HEK293 (cell line): ENCODE measurements around the gene FLYWCH1.

ENCODE experiments used
- HOXD13 ChIP-seq: sonication (generic); formaldehyde crosslinking; IDR thresholded peaks from 2 replicates; pipeline ENCODE4 v1.8.0; 2022; ENCODE audit warnings: missing genetic modification reagents, borderline replicate concordance
- KLF7 ChIP-seq: fragments of 450-650 bp; formaldehyde crosslinking; IDR thresholded peaks from 2 replicates; pipeline ENCODE4 v1.5.1; 2016; ENCODE audit warnings: missing biosample characterization, missing genetic modification characterization, borderline replicate concordance
- PRDM1 ChIP-seq: fragments of 450-650 bp; formaldehyde crosslinking; IDR thresholded peaks from 2 replicates; pipeline ENCODE4; 2016; ENCODE audit warnings: missing biosample characterization, missing genetic modification characterization
- RBAK ChIP-seq: fragments of 450-650 bp; formaldehyde crosslinking; IDR thresholded peaks from 2 replicates; pipeline ENCODE4 v1.5.1; 2016; ENCODE audit warnings: missing biosample characterization, missing genetic modification characterization
- WT1 ChIP-seq: fragments of 450-650 bp; formaldehyde crosslinking; IDR thresholded peaks from 2 replicates; pipeline ENCODE4 v1.5.1; 2016; ENCODE audit warnings: missing biosample characterization, missing genetic modification characterization
- YY2 ChIP-seq: fragments of 450-650 bp; formaldehyde crosslinking; IDR thresholded peaks from 2 replicates; pipeline ENCODE4 v1.5.1; 2016; ENCODE audit warnings: missing biosample characterization, missing genetic modification characterization
- ZBTB20 ChIP-seq: fragments of 450-650 bp; formaldehyde crosslinking; IDR thresholded peaks from 2 replicates; pipeline ENCODE4 v1.5.1; 2016; ENCODE audit warnings: missing biosample characterization, missing genetic modification characterization
- ZFHX2 ChIP-seq: fragments of 450-650 bp; formaldehyde crosslinking; conservative IDR thresholded peaks from 2 replicates; pipeline ENCODE4 v1.5.1; 2016; ENCODE audit warnings: missing biosample characterization, missing genetic modification characterization
- ZFP41 ChIP-seq: fragments of 450-650 bp; formaldehyde crosslinking; IDR thresholded peaks from 2 replicates; pipeline ENCODE4 v1.5.1; 2016; ENCODE audit warnings: missing biosample characterization, missing genetic modification characterization, borderline replicate concordance
- ZIC2 ChIP-seq: fragments of 450-650 bp; formaldehyde crosslinking; IDR thresholded peaks from 2 replicates; pipeline ENCODE4 v1.5.1; 2016; ENCODE audit warnings: missing biosample characterization, missing genetic modification characterization
- ZNF112 ChIP-seq: fragments of 450-650 bp; formaldehyde crosslinking; IDR thresholded peaks from 2 replicates; pipeline ENCODE4 v1.5.0; 2017; ENCODE audit warnings: missing biosample characterization, missing genetic modification characterization
- ZNF138 ChIP-seq: fragments of 450-650 bp; formaldehyde crosslinking; IDR thresholded peaks from 2 replicates; pipeline ENCODE4 v1.5.1; 2016; ENCODE audit warnings: missing biosample characterization, missing genetic modification characterization, borderline replicate concordance
- ZNF169 ChIP-seq: fragments of 450-650 bp; formaldehyde crosslinking; IDR thresholded peaks from 2 replicates; pipeline ENCODE4 v1.5.1; 2016; ENCODE audit warnings: missing biosample characterization, missing genetic modification characterization
- ZNF174 ChIP-seq: fragments of 450-650 bp; formaldehyde crosslinking; IDR thresholded peaks from 2 replicates; pipeline ENCODE4 v1.5.0; 2017; ENCODE audit warnings: missing biosample characterization, mild to moderate bottlenecking, missing genetic modification characterization
- ZNF239 ChIP-seq: fragments of 450-650 bp; formaldehyde crosslinking; IDR thresholded peaks from 2 replicates; pipeline ENCODE4 v1.5.1; 2016; ENCODE audit warnings: missing biosample characterization, missing genetic modification characterization
- ZNF292 ChIP-seq: fragments of 450-650 bp; formaldehyde crosslinking; IDR thresholded peaks from 2 replicates; pipeline ENCODE4 v1.5.1; 2016; ENCODE audit warnings: low read depth, missing biosample characterization, missing genetic modification characterization, borderline replicate concordance
- ZNF654 ChIP-seq: fragments of 450-650 bp; formaldehyde crosslinking; IDR thresholded peaks from 2 replicates; pipeline ENCODE4 v1.5.1; 2016; ENCODE audit warnings: low read depth, missing biosample characterization, missing genetic modification characterization
- ZNF791 ChIP-seq: fragments of 450-650 bp; formaldehyde crosslinking; IDR thresholded peaks from 2 replicates; pipeline ENCODE4 v1.5.1; 2016; ENCODE audit warnings: missing biosample characterization, missing genetic modification characterization
- TF ChIP-seq, protein P1 (sequence below): fragments of 450-650 bp; formaldehyde crosslinking; conservative IDR thresholded peaks from 2 replicates; pipeline ENCODE4 v1.5.1; 2016; ENCODE audit warnings: low read depth, missing biosample characterization, missing genetic modification characterization
- TF ChIP-seq, protein P2 (sequence below): fragments of 450-650 bp; formaldehyde crosslinking; IDR thresholded peaks from 2 replicates; pipeline ENCODE4 v1.5.1; 2016; ENCODE audit warnings: missing biosample characterization, missing genetic modification characterization, low read depth
- TF ChIP-seq, protein P3 (sequence below): fragments of 450-650 bp; formaldehyde crosslinking; IDR thresholded peaks from 2 replicates; pipeline ENCODE4 v1.5.1; 2017; ENCODE audit warnings: missing biosample characterization, missing genetic modification characterization
- TF ChIP-seq, protein P4 (sequence below): fragments of 450-650 bp; formaldehyde crosslinking; IDR thresholded peaks from 2 replicates; pipeline ENCODE4 v1.5.1; 2017; ENCODE audit warnings: missing biosample characterization, missing genetic modification characterization
- TF ChIP-seq, protein P5 (sequence below): fragments of 450-650 bp; formaldehyde crosslinking; IDR thresholded peaks from 2 replicates; pipeline ENCODE4 v1.5.1; 2016; ENCODE audit warnings: missing biosample characterization, missing genetic modification characterization
- TF ChIP-seq, protein P6 (sequence below): fragments of 450-650 bp; formaldehyde crosslinking; IDR thresholded peaks from 2 replicates; pipeline ENCODE4 v1.5.1; 2016; ENCODE audit warnings: missing biosample characterization, missing genetic modification characterization

The FLYWCH1 gene

DNA sequence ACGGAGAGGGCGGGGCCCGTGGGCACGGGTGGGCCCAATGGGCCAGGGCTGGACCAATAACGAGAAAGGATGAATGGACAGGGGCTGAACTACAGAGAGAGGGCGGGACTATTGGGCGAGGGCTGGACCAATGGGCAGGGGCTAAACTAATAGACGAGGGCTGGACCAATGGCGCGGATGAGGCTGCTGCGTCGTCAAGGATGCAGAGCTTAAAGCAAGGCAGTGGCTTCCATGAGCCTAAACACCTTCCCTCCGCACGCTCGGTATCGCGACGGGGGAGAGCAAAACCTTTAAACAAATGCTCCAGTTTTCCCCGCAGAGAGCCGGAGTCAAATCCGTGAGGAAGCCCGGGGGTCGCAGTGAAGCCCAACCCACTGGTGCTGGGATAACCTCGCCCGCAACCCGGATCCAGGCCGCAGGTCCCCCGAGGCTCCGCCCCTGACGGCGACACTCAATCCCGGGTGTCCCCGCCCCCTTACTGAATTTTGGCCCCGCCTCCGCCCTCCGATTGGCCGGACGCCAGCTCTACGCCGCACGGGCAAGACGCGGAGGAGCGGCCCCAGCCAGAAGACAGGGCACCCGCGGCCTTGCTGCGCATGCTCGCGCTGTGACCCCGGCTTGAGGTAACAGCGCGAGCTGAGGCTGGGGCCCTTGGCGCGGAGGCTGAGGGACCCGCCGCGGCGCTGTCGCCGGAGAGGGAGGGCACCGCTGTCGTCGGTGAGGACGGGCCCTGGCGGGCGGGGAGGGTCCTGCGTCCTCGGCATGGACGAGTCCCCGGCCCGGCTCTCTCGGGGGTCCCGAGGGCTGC lies 28.9 kb upstream of the FLYWCH1 start, which contains the start of gene FLYWCH2 (continued):
- TF ChIP-seq ZIC2 (0 out of 2 replicates have a peak, but pooled peaks have one; percentile 57), ZBTB20 (tag by site-specific recombination) (peak; percentile 90), WT1 (tag by site-specific recombination) (no peak), ZNF174 (tag by site-specific recombination) (no peak), RBAK (no peak), ZNF654 (no peak), ZNF239 (tag by site-specific recombination) (no peak), ZNF112 (no peak), ZFP41 (no peak), KLF7 (no peak), ZNF169 (no peak), ZFHX2 (tag by site-specific recombination) (no peak), ZNF791 (tag by site-specific recombination) (no peak), YY2 (tag by site-specific recombination) (no peak), HOXD13 (CRISPR knock-in tag) (no peak), PRDM1 (tag by site-specific recombination) (no peak), ZNF292 (no peak), ZNF138 (no peak)
- TF ChIP-seq, protein P1, sequence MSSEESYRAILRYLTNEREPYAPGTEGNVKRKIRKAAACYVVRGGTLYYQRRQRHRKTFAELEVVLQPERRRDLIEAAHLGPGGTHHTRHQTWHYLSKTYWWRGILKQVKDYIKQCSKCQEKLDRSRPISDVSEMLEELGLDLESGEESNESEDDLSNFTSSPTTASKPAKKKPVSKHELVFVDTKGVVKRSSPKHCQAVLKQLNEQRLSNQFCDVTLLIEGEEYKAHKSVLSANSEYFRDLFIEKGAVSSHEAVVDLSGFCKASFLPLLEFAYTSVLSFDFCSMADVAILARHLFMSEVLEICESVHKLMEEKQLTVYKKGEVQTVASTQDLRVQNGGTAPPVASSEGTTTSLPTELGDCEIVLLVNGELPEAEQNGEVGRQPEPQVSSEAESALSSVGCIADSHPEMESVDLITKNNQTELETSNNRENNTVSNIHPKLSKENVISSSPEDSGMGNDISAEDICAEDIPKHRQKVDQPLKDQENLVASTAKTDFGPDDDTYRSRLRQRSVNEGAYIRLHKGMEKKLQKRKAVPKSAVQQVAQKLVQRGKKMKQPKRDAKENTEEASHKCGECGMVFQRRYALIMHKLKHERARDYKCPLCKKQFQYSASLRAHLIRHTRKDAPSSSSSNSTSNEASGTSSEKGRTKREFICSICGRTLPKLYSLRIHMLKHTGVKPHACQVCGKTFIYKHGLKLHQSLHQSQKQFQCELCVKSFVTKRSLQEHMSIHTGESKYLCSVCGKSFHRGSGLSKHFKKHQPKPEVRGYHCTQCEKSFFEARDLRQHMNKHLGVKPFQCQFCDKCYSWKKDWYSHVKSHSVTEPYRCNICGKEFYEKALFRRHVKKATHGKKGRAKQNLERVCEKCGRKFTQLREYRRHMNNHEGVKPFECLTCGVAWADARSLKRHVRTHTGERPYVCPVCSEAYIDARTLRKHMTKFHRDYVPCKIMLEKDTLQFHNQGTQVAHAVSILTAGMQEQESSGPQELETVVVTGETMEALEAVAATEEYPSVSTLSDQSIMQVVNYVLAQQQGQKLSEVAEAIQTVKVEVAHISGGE, result no peak
- TF ChIP-seq, protein P2, sequence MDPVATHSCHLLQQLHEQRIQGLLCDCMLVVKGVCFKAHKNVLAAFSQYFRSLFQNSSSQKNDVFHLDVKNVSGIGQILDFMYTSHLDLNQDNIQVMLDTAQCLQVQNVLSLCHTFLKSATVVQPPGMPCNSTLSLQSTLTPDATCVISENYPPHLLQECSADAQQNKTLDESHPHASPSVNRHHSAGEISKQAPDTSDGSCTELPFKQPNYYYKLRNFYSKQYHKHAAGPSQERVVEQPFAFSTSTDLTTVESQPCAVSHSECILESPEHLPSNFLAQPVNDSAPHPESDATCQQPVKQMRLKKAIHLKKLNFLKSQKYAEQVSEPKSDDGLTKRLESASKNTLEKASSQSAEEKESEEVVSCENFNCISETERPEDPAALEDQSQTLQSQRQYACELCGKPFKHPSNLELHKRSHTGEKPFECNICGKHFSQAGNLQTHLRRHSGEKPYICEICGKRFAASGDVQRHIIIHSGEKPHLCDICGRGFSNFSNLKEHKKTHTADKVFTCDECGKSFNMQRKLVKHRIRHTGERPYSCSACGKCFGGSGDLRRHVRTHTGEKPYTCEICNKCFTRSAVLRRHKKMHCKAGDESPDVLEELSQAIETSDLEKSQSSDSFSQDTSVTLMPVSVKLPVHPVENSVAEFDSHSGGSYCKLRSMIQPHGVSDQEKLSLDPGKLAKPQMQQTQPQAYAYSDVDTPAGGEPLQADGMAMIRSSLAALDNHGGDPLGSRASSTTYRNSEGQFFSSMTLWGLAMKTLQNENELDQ, result no peak
- TF ChIP-seq, protein P3, sequence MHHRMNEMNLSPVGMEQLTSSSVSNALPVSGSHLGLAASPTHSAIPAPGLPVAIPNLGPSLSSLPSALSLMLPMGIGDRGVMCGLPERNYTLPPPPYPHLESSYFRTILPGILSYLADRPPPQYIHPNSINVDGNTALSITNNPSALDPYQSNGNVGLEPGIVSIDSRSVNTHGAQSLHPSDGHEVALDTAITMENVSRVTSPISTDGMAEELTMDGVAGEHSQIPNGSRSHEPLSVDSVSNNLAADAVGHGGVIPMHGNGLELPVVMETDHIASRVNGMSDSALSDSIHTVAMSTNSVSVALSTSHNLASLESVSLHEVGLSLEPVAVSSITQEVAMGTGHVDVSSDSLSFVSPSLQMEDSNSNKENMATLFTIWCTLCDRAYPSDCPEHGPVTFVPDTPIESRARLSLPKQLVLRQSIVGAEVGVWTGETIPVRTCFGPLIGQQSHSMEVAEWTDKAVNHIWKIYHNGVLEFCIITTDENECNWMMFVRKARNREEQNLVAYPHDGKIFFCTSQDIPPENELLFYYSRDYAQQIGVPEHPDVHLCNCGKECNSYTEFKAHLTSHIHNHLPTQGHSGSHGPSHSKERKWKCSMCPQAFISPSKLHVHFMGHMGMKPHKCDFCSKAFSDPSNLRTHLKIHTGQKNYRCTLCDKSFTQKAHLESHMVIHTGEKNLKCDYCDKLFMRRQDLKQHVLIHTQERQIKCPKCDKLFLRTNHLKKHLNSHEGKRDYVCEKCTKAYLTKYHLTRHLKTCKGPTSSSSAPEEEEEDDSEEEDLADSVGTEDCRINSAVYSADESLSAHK, result no peak; the same call in 1 of the 2 replicates
- TF ChIP-seq, protein P4, sequence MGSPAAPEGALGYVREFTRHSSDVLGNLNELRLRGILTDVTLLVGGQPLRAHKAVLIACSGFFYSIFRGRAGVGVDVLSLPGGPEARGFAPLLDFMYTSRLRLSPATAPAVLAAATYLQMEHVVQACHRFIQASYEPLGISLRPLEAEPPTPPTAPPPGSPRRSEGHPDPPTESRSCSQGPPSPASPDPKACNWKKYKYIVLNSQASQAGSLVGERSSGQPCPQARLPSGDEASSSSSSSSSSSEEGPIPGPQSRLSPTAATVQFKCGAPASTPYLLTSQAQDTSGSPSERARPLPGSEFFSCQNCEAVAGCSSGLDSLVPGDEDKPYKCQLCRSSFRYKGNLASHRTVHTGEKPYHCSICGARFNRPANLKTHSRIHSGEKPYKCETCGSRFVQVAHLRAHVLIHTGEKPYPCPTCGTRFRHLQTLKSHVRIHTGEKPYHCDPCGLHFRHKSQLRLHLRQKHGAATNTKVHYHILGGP, result no peak
- TF ChIP-seq, protein P5, sequence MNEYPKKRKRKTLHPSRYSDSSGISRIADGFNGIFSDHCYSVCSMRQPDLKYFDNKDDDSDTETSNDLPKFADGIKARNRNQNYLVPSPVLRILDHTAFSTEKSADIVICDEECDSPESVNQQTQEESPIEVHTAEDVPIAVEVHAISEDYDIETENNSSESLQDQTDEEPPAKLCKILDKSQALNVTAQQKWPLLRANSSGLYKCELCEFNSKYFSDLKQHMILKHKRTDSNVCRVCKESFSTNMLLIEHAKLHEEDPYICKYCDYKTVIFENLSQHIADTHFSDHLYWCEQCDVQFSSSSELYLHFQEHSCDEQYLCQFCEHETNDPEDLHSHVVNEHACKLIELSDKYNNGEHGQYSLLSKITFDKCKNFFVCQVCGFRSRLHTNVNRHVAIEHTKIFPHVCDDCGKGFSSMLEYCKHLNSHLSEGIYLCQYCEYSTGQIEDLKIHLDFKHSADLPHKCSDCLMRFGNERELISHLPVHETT, result no peak
- TF ChIP-seq, protein P6, sequence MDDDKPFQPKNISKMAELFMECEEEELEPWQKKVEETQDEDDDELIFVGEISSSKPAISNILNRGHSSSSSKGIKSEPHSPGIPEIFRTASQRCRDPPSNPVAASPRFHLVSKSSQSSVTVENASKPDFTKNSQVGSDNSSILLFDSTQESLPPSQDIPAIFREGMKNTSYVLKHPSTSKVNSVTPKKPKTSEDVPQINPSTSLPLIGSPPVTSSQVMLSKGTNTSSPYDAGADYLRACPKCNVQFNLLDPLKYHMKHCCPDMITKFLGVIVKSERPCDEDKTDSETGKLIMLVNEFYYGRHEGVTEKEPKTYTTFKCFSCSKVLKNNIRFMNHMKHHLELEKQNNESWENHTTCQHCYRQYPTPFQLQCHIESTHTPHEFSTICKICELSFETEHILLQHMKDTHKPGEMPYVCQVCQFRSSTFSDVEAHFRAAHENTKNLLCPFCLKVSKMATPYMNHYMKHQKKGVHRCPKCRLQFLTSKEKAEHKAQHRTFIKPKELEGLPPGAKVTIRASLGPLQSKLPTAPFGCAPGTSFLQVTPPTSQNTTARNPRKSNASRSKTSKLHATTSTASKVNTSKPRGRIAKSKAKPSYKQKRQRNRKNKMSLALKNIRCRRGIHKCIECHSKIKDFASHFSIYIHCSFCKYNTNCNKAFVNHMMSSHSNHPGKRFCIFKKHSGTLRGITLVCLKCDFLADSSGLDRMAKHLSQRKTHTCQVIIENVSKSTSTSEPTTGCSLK (tag by site-specific recombination), result no peak
